Forelimb muscle (tissue), 1 donor: Measurements from ENCODE around the gene RTTN. TPM values are rescaled to one million over a fixed set of nuclear protein-coding genes. Genes with fewer than 3 reads are reported as not detected.

Experiments
- DNase-seq: peaks from one replicate; pipeline ENCODE4 v3.0.0-alpha.2; 2013; ENCODE audit warnings: low read depth
- polyA plus RNA-seq: library from polyadenylated mRNA; unstranded; fragments of 120-200 nt; gene quantifications from one replicate; pipeline ENCODE4 v1.2.1, GENCODE V29; 2013; ENCODE audit not compliant: insufficient read length

Gene RTTN
- polyA plus RNA-seq, 1 donor: 11.9 TPM

- no peak for DNase-seq
Observed at GRCh38 chr18:70025580-70025979, 179.9 kb downstream of the RTTN start.

DNA sequence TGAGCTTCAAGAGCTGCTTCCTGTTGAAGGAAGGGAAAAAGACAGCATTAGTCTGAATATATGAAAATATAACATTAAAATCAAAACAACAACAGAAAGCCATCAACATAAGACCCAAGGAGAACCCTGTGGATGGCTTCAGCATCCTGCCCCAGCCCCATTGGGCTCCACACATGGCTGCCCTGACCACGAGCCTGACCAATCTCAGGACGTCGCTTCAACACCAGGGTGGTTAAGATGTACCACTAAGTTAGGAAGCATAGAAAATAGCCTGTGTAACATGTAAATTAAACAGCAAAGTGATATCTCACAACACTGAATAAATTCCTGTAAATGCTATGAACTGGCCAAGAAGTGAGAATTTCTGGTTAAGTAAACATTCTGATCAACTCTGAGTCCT is 180.7 kb downstream of the RTTN start:
- DNase-seq: no peak

GRCh38 chr18:70024093-70024492 is 181.4 kb downstream of the RTTN start:
- DNase-seq: no peak

GRCh38 chr18:70022636-70023035 is 182.9 kb downstream of the RTTN start:
- no peak for DNase-seq

DNA sequence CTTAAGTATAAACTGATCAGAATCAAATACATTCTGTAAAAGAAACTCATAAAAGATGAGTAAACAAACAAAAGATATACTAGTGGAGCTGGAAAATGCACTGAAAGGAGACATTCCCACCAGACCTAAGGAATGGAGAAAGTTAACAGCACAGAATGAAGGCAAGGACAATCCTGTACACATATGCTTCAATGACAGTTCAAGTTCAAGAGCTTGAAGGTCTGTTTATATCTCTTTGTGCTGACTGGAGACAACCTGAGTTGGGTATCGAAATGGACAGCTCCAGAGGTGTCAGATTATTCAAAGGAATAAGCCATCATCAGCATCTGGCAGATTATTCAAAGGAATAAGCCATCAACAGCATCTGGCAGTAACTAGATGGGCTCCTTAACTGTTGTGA is 184.0 kb downstream of the RTTN start:
- DNase-seq: no peak

GRCh38 chr18:70021043-70021442 is 184.4 kb downstream of the RTTN start:
- no peak for DNase-seq

- DNase-seq: no peak
Observed at GRCh38 chr18:70019991-70020390, 185.5 kb downstream of the RTTN start.

DNA sequence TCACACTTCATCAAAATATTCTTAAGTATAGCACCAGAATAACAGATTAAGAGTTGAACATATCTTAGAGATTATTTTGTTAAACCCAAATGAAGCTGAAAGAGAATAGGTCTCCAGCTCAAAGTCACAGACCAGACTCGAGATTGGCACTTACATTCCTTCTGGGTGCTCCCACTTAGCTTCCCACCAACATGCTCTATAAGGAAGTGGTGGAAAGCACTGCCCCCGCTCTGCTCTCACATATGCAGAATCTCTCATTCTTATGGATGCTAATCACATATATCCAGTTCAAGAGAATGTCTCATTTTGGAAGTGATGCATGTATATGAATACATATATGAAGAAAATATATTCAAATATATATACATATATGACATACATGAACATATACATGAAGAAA is 186.4 kb downstream of the RTTN start:
- DNase-seq: no peak

DNA sequence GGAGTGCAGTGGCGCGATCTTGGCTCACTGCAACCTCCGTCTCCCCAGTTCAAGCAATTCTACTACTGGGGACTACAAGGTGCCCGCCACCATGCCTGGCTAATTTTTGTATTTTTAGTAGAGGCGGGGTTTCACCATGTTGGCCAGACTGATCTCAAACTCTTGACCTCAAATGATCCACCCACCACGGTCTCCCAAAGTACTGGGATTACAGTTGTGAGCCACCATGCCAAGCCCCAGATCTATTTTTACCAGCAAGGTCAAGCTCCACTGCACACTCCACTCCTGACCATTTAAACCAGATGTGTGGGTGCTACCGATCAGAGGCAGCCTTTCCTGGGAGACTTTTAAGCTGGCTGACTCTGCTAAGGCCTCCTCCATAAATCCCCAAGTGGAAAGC is 190.4 kb downstream of the RTTN start:
- no peak for DNase-seq

- DNase-seq: no peak
Observed at GRCh38 chr18:70005580-70005979, 199.9 kb downstream of the RTTN start.

DNA sequence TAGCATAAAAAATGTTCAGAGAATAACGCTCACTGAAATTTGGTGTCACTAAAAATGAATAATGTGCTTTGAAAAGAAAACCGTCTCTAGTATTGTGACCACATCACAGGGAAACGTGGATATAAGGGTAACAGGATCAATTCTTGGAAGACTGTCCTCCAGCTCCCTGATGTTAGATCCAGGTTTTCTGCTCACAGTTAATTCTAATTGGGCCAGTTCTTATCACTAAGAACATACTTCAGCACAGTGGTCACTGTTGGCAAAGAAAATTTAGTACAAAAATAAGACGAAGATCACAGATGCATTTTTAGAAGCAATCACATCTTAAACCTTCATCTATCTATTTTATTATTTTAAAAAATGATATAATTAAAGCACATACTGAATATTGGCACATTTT is 200.8 kb downstream of the RTTN start:
- no peak for DNase-seq

DNA sequence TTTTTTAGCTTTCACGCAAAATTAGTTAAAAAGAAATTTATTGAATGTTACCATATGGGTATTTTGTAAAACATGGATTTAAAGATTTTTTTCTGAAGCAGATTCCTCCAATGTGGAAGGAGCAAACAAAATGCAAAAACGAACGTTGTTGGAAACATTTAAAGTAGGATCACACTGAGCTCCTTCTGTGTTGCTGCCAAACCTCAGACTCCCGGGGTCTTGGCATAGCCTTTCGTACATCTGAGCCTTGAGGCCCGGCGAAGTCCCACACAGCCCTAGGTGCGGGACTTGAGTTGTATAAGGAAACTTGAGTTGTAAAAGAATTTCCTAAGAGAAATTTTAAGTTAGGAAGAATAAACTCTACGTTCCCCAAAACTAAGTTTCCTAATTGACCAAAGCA is 205.8 kb downstream of the RTTN start:
- DNase-seq: no peak

GRCh38 chr18:69998523-69998987 is 206.9 kb downstream of the RTTN start:
- no peak for DNase-seq

GRCh38 chr18:69996951-69997798 is 208.3 kb downstream of the RTTN start:
- no peak for DNase-seq

DNA sequence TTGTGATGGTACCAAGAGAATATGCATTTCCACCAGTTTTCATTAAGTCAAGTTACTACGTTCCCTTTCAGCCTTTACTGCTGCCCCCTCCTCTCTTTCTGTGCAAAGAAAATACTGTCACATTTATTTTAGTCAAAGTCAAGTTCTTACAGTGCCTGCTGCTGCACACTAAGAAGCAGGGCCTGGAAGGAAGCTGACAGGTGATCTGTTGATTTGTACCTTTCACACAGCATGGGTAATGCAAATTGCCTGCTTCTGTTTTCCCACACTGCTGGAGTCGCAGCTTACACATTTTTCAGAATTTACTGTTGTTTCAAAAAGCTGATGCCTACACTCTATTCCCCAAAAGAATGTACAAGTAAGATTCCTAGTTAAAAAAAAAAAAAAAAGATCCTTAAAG is 209.1 kb downstream of the RTTN start:
- DNase-seq: no peak

- no peak for DNase-seq
Observed at GRCh38 chr18:69995774-69996173, 209.7 kb downstream of the RTTN start.

- no peak for DNase-seq
Observed at GRCh38 chr18:69992776-69993175, 212.7 kb downstream of the RTTN start.

- no peak for DNase-seq
Observed at GRCh38 chr18:69987870-69988269, 217.6 kb downstream of the RTTN start.

DNA sequence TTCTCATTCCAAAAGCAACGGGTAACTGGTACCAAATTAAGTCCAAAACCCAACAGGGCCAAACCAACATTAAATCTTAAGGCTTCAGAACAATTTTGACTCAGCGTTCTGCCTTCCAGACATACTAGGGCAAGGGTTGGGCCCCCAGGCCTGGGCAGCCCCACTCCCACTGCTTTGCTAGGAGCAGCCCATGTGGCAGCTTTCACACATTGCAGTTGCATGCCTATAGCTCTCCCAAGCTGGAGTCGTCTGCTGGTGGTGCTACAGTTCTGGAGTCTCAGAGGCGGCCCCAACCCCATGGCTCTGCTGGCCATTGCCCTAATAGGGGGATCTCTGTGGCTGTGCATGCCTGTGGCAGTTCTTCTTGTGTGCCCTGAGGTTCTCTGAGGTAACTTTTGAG is 220.2 kb downstream of the RTTN start:
- DNase-seq: no peak

- no peak for DNase-seq
Observed at GRCh38 chr18:69982417-69982816, 223.1 kb downstream of the RTTN start.

DNA sequence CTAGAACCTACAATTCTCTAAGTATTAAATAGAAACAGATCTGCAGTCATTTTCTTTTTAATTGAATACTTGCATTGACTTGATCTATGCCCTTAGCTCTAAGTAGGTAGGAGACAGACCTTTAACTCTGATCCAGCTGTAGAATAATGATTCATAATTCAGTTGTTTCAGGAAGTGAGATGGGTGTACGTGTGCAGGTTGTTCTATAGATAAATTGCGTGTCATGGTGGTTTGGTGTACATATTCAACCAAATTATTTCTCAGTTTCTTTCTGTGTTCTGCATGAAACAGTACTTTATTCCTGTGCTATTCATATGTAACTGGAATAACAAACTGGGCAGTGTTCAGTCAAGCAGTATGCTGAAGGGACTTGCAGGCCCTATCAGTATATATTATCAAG is 223.5 kb downstream of the RTTN start:
- DNase-seq: no peak

GRCh38 chr18:69980982-69981804 is 224.3 kb downstream of the RTTN start:
- no peak for DNase-seq

GRCh38 chr18:69980509-69980908 is 225.0 kb downstream of the RTTN start:
- no peak for DNase-seq
